ENCODE data around the gene TMEM126A.

DNA sequence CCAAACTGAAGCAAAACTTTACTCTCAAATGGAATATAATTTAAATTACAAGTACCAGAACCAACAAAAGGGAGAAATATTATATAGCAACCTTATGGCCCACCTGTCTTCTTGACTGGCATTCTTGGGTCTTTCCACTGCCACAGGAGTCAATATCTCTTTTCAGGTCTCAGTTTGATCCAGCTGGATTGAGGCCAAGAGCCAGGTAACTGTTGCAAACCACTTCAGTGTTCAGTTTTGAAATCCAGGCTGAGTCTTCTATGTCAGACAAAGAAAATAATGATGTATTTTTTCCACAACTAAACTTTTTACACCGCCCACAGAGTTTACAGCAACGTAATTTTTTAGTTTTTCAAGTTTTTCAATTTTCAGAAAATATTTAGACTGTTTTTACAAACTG, 21.3 kb upstream of the TMEM126A start:
- TF ChIP-seq POLR2A (IDR thresholded peaks at IDR 0.05; ENCODE audit: low read depth, low read length) (no peak), TAF1 (IDR thresholded peaks at IDR 0.05; ENCODE audit: low read depth, low read length) (no peak), POLR2AphosphoS5 (IDR thresholded peaks at IDR 0.05; ENCODE audit: low read depth, low read length) (no peak), SPI1 (IDR thresholded peaks at IDR 0.05; ENCODE audit: low read depth, low read length) (no peak), PAX5 (IDR thresholded peaks at IDR 0.05; ENCODE audit: insufficient read depth, low read length, severe bottlenecking) (no peak)
